ENCODE data around the gene ZIM2.

Gene ZIM2

DNA sequence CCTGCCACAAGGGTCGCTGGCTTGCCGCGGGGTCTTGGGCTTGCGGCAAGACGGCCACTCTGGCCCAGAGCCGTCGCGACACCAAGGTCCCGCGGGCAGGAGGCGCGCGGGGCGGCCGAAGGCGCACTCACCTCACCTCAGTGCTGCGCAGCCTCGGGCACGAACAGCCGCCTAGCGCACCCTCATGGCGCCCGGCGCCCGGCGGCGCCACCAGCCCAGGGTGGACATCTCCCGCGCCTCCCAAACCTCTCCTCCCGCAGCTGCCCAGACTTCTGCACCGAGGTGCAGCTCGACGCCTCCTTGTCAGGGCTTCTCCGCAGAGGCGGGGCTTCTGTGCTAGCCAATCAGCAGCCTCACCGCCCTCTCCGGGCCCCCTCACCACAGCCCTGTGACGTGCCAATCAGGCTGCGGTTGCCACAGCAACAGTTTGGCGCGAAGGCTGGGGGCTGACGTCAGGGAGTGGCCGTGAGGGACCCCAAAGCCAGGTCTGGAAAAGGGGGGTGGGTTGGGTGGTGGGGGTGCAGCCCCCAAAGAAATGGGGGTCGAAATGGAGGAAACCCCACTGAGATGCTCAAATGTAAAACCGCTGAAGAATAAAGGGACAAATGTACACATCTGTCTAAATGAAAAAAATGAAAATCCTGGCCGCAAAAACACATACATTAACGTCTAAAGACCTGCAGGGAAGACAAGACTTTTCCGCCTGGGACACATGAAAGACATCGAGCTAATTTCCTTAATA lies at the start of gene ZIM2, which contains the start of gene PEG3:
TSS of gene ZIM2 (minus strand) at position 276 of the 742 bp plus-strand sequence. CDS start 16,449 bp downstream, outside the sequence.
TSS of gene PEG3 (minus strand) at position 276 of the 742 bp plus-strand sequence. CDS start 16,071 bp downstream, outside the sequence.
- no peaks in the 10 kb centered on the region for H3K4me1 Mint-ChIP-seq
- no peak within 1 kb of the TSS for H3K27ac Mint-ChIP-seq
- no peak within 1 kb of the TSS for H3K4me3 Mint-ChIP-seq
- H3K36me3 Mint-ChIP-seq (ENCODE audit: low read depth), result peaks cover 2% of the 10 kb centered on the region
- TF ChIP-seq CTCF (IDR thresholded peaks at IDR 0.05; ENCODE audit: unreplicated experiment in 3 of 3), result no peak
- peaks cover 37% of the 10 kb centered on the region for H3K9me3 Mint-ChIP-seq
- no peaks in the 10 kb centered on the region for H3K27me3 Mint-ChIP-seq (ENCODE audit: low read depth)

DNA sequence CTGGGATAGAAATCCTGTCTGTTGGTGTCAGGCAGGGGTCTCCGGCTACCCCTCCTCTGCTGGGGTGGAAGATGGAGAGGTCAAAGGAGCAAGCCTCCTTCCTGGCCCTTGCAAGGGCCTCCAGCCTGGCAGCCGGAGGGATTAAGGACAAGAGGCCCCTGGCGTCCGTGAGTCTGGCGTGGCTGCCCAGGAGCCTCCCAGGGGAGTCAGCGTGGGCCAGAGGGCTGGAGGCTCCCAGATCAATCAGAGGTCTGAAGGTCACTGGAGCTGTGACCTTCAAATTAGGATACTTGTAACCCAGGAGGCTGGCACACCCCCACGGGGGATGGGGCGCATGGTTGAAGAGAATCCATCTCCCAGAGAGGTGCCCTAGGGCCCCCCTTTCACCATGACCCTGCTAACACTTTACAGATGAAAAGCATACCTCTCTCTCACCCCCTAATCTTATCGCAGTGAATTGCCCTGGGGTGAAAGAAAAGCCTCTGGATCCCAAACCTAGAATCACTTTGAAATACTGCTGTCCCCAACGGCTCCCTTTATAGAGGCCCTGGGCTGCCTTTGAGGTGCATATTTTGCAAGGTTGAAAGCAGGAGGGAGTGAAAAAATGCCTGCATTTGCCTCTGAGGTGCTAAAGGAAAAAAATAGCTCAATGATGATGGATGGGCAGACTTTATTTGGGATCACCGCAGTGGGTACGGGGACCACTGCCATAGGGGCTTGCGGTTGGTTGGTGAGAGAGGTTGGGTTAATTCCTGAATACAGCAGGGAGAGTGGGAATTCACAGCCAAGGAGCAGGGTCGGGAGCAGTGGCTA lies 44.9 kb upstream of the ZIM2 start:
- H3K4me1 Mint-ChIP-seq, result no peaks in the 10 kb centered on the region
- H3K27ac Mint-ChIP-seq, result no peak overlapping the region
- no peak overlapping the region for H3K4me3 Mint-ChIP-seq
- peaks cover 4% of the 10 kb centered on the region for H3K36me3 Mint-ChIP-seq (ENCODE audit: low read depth)
- H3K9me3 Mint-ChIP-seq, result peaks cover 65% of the 10 kb centered on the region
- TF ChIP-seq CTCF (IDR thresholded peaks at IDR 0.05; ENCODE audit: unreplicated experiment in 3 of 3), result no peak
- H3K27me3 Mint-ChIP-seq (ENCODE audit: low read depth), result peaks cover 10% of the 10 kb centered on the region

DNA sequence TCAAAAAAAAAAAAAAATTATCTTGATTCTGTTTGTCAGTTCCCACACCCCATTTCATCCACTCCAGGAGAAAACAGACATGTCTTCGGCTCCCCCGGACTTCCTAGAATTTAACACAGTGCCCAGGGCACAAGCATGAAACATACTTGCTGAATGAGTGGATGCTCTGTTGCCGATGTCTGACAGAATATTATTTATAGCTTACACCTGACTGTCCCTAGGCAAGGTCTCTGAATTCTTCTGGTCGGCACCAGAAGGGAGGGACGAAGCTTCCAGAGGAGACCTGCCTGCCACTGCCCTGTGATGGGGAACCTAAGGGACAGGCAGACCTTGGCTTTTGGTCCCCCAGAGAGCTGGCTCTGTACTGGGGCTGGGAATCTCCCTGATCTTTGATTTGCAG lies 43.9 kb upstream of the ZIM2 start:
- H3K27me3 Mint-ChIP-seq (ENCODE audit: low read depth), result peaks cover 4% of the 10 kb centered on the region
- TF ChIP-seq CTCF (IDR thresholded peaks at IDR 0.05; ENCODE audit: unreplicated experiment in 3 of 3), result no peak
- no peaks in the 10 kb centered on the region for H3K4me1 Mint-ChIP-seq
- peaks cover 8% of the 10 kb centered on the region for H3K36me3 Mint-ChIP-seq (ENCODE audit: low read depth)
- no peak overlapping the region for H3K27ac Mint-ChIP-seq
- H3K9me3 Mint-ChIP-seq, result peaks cover 64% of the 10 kb centered on the region
- H3K4me3 Mint-ChIP-seq, result no peak overlapping the region

DNA sequence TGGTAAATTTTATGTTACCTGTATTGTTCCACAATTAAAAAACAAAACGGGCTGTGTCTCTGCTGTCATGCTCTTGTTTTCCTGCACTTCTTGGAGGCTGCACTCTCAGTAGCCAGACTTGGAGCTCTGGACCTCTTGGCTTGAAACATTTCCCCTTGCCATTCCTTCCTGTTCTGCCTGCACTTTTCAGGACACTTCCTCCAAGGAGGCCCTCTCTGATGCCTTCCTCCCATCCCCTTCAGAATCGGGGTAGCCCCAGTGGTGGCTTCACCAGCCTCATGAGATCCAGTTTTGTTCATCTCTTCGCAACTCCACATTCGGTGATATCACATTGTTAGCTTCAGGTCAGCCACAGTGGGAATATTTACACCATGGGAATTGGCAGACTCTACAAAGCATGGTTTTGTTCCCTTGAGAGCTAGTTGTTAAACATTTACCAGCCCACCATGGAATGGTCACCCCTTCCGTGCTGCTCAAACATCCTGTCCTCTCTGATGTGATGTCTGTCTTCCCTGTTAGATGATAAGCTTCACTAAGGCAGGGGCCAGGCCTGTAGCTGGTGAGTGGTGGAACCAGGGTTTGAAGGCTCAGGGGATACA lies 40.2 kb upstream of the ZIM2 start:
- H3K36me3 Mint-ChIP-seq (ENCODE audit: low read depth), result peaks cover 8% of the 10 kb centered on the region
- H3K9me3 Mint-ChIP-seq, result peaks cover 55% of the 10 kb centered on the region
- TF ChIP-seq CTCF (IDR thresholded peaks at IDR 0.05; ENCODE audit: unreplicated experiment in 3 of 3), result no peak
- no peak overlapping the region for H3K27ac Mint-ChIP-seq
- H3K4me1 Mint-ChIP-seq, result no peaks in the 10 kb centered on the region
- H3K4me3 Mint-ChIP-seq, result no peak overlapping the region
- no peaks in the 10 kb centered on the region for H3K27me3 Mint-ChIP-seq (ENCODE audit: low read depth)

GRCh38 chr19:56877069-56877715 lies 36.7 kb upstream of the ZIM2 start:
- TF ChIP-seq CTCF (IDR thresholded peaks at IDR 0.05; ENCODE audit: unreplicated experiment in 3 of 3), result no peak
- H3K27ac Mint-ChIP-seq, result no peak overlapping the region
- no peak overlapping the region for H3K4me3 Mint-ChIP-seq
- H3K36me3 Mint-ChIP-seq (ENCODE audit: low read depth), result peaks cover 14% of the 10 kb centered on the region
- no peaks in the 10 kb centered on the region for H3K27me3 Mint-ChIP-seq (ENCODE audit: low read depth)
- peaks cover 53% of the 10 kb centered on the region for H3K9me3 Mint-ChIP-seq
- no peaks in the 10 kb centered on the region for H3K4me1 Mint-ChIP-seq

Data from nephron (organoid).